Activated CD4-positive, CD25-positive, alpha-beta regulatory T cell treated with anti-CD3 and anti-CD28 coated beads, Interleukin-2, amount 50 U/mL, for 72 hours (primary cell): Measurements from ENCODE around the gene SMIM13.
A peak's percentile ranks its signal among the peaks of the same experiment; 100 is the strongest.

Experiments used
- DNase-seq: peaks from one replicate; pipeline ENCODE4 v3.0.0; 2021

SMIM13 gene

DNA sequence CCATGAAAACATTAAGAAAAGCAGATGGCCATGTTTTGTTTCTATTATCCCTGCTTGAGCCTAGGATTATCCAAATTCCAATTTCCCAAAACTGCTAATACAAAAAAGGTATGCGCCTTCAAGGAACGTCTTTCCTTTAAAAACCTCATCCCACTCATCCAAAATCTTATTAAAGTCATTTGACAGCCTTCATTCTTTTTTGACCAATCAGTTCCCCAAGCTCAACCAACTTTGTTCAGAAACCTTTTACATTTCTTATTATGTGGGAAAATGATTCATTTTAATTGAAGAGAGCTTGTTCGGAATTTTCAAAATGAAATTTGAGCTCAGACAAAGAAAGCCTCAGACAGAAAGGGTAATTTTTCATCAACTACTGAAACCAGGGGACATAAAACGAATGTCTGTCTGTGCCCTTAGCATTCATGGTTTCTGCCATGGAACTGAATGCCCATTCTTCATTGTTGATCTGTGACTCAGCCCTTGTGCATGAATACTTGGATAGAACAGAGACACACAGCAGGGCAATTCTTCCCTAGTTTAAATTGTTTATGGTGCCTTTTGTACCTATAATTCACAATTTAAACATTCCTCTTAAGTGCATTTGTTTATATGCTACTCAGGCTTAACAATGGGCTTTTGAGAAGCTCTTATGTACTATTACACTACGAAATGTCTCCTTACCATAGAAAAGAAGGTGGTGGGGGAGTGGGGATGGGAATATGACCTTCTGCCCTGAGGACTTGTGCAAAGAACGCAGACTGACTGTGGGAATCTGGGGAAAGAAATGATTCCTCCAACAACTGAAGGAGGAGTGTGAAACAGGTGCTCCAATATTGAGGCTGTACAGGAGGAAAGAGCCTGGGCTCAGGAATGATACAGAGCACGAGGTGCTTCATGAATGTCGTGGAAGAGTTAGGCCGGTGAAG, 67.7 kb downstream of the SMIM13 start:
- no peak for DNase-seq

- DNase-seq, result no peak
Measured at GRCh38 chr6:11162262-11162661, 68.6 kb downstream of the SMIM13 start.

DNA sequence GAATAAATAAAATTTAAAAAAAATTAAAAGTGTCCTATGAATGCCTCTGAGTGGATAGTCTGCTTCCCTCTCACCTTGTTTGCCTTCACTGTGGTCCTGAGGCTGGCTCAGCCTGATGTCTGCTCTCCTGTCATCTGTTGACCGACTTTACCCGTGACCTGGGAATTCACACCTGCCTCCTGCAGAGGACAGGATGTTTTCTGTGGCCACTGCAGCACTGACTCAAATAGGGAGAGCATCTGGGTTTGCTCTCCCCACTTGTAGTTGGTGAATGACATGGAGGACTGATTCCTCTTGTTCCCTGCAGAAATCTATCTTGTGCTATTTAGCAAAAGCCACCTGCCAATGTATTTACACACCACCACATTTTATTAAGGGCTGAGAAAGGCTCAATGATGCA, 70.3 kb downstream of the SMIM13 start:
- DNase-seq, result no peak

GRCh38 chr6:11164717-11165646, 71.3 kb downstream of the SMIM13 start:
- no peak for DNase-seq

- no peak for DNase-seq
Measured at GRCh38 chr6:11166948-11167347, 73.3 kb downstream of the SMIM13 start.

- DNase-seq, result no peak
Measured at GRCh38 chr6:11168091-11168635, 74.5 kb downstream of the SMIM13 start.

GRCh38 chr6:11171952-11172351, 78.3 kb downstream of the SMIM13 start:
- no peak for DNase-seq

DNA sequence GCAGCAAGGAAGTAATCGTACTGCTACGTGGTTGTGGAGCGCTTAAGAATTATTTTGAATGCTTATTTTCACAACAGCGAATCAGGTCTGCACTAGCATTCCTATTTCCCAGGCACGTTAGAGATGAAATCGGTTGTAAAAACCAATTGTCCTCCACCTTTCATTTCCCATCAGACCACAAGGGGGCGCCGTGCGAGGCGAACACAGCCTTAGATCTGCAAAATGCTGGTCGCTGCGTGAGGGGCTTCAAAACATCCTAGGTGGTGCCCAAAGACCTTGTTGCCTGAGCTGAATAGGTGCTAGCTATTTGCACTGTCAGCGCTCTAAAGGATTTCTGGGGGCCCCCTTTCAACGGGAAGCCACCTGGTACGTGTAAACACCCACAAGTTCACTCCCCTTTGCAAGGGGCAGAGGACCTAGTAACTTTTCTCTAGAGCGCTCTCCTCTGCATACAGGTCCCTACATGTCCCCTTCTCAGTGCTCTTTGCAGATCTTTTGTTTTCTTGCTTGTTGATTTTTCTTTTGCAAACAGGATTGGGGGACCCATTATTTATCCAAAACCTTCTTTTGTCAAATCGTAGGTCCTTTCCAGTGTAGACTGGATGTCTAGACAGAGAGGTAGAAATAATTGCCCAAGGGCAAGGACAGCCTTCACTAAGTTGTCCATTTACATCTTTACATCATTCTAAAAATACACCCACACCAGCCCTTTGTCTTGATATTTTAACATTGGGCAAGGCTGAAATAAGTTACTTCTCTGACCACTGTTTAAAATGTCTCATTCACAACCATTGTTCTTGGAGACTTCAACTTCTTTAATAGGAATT, 79.1 kb downstream of the SMIM13 start:
- DNase-seq, result peak; percentile 80

- no peak for DNase-seq
Measured at GRCh38 chr6:11174242-11174611, 80.6 kb downstream of the SMIM13 start.

GRCh38 chr6:11177271-11177670, 83.6 kb downstream of the SMIM13 start:
- no peak for DNase-seq

GRCh38 chr6:11179088-11179418, 85.4 kb downstream of the SMIM13 start:
- no peak for DNase-seq

DNA sequence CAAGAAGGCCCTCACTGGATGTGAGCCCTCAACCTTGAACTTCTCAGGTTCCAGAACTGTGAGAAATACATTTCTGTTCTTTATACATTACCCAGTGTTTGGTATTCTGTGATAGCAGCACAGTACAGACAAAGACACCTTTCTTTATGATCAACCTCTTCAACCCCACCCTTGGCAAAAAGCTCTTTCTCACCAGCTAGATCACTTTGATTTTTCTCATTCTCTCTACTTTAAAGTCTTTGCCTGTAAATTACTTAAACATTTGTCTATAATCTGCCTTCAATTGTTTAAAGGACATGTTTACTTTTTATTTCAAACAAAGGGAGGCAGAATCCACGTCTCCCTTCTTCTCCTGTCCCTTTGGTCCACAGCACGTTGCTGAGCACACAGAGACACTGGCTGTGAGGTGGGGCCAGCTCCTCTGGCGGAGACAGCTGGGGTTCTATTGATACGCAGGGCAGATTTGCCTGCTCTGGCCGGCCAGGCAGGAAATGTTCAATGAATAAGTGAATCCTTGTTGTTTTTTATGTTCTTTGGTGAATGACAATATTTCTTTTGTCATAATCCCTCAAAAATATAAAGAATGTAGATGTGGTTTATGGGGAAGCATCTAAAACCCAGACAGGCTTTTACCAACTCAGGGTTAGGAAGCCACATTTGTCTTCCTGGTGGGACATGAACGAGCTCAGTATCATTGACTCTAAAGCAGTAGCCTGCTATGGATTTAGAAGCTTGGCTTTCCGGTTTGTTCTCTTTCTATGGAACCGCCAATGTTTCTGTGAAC, 86.0 kb downstream of the SMIM13 start:
- DNase-seq, result no peak

DNA sequence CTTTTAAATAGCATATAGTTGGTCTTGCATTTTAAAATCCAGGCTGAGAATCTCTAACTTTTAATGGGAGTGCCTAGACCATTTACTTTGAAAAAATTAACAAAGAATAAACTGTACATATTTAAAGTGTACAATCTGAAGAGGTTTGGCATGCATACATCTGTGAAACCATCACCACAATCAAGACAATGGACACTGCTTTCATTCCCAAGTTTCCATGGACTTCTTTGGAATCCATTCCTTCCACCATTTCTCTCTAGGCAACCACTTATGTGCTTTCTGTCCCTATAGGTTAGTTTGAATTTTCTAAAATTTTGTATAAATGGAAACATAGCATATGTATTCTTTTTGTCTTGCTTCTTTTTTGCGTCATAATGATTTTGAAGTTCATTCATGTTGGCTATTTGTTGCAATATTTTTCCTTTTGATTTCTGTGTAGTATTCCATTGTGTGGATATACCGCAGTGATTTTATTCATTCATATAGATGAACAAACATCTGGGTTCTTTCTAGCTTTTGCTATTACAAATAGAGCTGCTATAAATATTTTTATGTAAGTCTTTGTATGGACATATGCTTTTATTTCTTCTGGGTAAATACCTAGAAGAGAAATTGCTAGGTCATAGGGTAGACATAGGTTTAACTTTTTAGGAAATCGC, 88.0 kb downstream of the SMIM13 start:
- DNase-seq, result no peak

GRCh38 chr6:11183761-11184362, 90.2 kb downstream of the SMIM13 start:
- DNase-seq, result no peak

GRCh38 chr6:11185204-11185842, 91.7 kb downstream of the SMIM13 start:
- DNase-seq, result no peak

DNA sequence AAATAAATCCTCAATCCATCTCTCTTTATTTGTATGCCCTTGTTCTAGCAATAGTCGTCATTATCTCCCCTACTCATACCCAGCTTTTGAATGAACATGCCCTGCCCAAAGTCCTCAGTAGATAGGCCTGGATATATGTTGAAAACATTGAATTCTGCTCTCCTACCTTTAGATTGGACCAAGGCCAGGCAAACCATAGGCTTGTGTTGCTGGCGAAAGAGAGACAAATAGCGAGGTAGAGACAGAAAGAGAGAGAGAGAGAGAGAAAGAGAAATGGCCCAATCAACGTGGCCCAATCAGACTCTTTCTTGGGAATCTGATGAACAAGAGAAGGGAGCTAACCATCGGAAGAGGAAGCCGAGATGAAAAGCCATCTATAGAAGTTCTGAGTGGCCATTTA, 93.7 kb downstream of the SMIM13 start:
- DNase-seq, result no peak
